Measurements from ENCODE around the gene PHF12.

DNA sequence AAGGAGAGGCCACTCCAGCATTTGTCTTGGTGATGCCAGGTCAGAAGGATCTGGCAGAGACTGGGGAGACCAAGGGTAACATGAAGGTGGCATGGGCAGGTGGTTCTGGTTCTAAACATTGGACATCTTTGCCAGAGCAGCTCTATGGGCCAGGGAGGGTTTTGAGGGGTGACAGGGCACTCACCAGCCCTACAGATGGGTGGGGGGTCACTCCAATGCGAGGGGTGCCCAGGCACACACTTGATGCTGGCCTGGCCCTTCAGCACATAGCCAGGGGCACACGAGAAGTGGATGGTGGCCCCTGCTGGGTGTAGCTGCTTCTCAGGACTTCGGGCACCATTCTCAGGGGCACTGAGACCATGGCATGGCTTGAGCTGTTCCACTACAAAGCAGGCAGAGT lies 5.5 kb upstream of the PHF12 start:
- TF ChIP-seq, protein P1, sequence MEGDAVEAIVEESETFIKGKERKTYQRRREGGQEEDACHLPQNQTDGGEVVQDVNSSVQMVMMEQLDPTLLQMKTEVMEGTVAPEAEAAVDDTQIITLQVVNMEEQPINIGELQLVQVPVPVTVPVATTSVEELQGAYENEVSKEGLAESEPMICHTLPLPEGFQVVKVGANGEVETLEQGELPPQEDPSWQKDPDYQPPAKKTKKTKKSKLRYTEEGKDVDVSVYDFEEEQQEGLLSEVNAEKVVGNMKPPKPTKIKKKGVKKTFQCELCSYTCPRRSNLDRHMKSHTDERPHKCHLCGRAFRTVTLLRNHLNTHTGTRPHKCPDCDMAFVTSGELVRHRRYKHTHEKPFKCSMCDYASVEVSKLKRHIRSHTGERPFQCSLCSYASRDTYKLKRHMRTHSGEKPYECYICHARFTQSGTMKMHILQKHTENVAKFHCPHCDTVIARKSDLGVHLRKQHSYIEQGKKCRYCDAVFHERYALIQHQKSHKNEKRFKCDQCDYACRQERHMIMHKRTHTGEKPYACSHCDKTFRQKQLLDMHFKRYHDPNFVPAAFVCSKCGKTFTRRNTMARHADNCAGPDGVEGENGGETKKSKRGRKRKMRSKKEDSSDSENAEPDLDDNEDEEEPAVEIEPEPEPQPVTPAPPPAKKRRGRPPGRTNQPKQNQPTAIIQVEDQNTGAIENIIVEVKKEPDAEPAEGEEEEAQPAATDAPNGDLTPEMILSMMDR (conservative IDR thresholded peaks at IDR 0.05; ENCODE audit: low read depth, low read length), result no peak
- TF ChIP-seq MAZ (IDR thresholded peaks at IDR 0.05; ENCODE audit: borderline replicate concordance, low read depth, low read length) (no peak), POLR2A (IDR thresholded peaks at IDR 0.05; ENCODE audit: low read depth, low read length) (no peak), NFE2L2 (IDR thresholded peaks at IDR 0.05; ENCODE audit: low read depth, low read length) (no peak), RAD21 (IDR thresholded peaks at IDR 0.05; ENCODE audit: low read length) (no peak), CHD1 (IDR thresholded peaks at IDR 0.05; ENCODE audit: low read depth, low read length) (no peak), CEBPB (IDR thresholded peaks at IDR 0.05; ENCODE audit: low read depth, low read length) (no peak), MAFK (IDR thresholded peaks at IDR 0.05; ENCODE audit: low read depth, low read length) (no peak)
- TF ChIP-seq, protein P2, sequence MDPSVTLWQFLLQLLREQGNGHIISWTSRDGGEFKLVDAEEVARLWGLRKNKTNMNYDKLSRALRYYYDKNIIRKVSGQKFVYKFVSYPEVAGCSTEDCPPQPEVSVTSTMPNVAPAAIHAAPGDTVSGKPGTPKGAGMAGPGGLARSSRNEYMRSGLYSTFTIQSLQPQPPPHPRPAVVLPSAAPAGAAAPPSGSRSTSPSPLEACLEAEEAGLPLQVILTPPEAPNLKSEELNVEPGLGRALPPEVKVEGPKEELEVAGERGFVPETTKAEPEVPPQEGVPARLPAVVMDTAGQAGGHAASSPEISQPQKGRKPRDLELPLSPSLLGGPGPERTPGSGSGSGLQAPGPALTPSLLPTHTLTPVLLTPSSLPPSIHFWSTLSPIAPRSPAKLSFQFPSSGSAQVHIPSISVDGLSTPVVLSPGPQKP (IDR thresholded peaks at IDR 0.05; ENCODE audit: borderline replicate concordance, low read depth, low read length), result no peak
- TF ChIP-seq, protein P3, sequence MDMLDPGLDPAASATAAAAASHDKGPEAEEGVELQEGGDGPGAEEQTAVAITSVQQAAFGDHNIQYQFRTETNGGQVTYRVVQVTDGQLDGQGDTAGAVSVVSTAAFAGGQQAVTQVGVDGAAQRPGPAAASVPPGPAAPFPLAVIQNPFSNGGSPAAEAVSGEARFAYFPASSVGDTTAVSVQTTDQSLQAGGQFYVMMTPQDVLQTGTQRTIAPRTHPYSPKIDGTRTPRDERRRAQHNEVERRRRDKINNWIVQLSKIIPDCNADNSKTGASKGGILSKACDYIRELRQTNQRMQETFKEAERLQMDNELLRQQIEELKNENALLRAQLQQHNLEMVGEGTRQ (IDR thresholded peaks at IDR 0.05; ENCODE audit: low read depth, low read length), result no peak
